ENCODE results near the gene RPS23.

RPS23 gene

DNA sequence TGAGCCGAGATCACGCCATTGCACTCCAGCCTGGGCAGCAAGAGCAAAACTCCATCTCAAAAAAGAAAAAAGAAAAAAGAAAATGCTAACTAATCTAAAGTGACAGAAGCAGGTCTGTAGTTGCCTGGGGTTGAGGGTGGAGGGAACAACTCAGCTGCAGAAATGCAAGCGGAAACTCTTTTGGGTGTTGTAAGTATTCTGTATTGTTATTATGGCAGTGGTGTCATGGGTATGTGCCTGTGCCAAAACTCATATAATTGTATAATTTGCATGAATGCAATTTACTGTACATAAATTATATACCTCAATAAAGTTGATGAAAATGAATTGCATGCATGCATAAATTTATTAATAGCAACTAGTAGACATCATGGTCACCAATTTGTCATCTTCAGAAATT lies 23.0 kb upstream of the RPS23 start:
- DNase-seq (ENCODE audit: low spot score), result no peak
- Histone ChIP-seq H3K27ac (no peak overlapping the region), H3K4me3 (no peak overlapping the region)
- TF ChIP-seq, protein P1, sequence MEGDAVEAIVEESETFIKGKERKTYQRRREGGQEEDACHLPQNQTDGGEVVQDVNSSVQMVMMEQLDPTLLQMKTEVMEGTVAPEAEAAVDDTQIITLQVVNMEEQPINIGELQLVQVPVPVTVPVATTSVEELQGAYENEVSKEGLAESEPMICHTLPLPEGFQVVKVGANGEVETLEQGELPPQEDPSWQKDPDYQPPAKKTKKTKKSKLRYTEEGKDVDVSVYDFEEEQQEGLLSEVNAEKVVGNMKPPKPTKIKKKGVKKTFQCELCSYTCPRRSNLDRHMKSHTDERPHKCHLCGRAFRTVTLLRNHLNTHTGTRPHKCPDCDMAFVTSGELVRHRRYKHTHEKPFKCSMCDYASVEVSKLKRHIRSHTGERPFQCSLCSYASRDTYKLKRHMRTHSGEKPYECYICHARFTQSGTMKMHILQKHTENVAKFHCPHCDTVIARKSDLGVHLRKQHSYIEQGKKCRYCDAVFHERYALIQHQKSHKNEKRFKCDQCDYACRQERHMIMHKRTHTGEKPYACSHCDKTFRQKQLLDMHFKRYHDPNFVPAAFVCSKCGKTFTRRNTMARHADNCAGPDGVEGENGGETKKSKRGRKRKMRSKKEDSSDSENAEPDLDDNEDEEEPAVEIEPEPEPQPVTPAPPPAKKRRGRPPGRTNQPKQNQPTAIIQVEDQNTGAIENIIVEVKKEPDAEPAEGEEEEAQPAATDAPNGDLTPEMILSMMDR (IDR thresholded peaks at IDR 0.05), result no peak

- no peak for DNase-seq (ENCODE audit: low spot score)
- TF ChIP-seq, protein P1 (IDR thresholded peaks at IDR 0.05), result no peak
- Histone ChIP-seq H3K27ac (no peak overlapping the region), H3K4me3 (no peak overlapping the region)
Measured at GRCh38 chr5:82298668-82299067, 20.5 kb upstream of the RPS23 start.

- Histone ChIP-seq H3K27ac (no peak overlapping the region), H3K4me3 (no peak overlapping the region)
- no peak for DNase-seq (ENCODE audit: low spot score)
- TF ChIP-seq, protein P1 (IDR thresholded peaks at IDR 0.05), result no peak
Measured at GRCh38 chr5:82297711-82298110, 19.6 kb upstream of the RPS23 start.

DNA sequence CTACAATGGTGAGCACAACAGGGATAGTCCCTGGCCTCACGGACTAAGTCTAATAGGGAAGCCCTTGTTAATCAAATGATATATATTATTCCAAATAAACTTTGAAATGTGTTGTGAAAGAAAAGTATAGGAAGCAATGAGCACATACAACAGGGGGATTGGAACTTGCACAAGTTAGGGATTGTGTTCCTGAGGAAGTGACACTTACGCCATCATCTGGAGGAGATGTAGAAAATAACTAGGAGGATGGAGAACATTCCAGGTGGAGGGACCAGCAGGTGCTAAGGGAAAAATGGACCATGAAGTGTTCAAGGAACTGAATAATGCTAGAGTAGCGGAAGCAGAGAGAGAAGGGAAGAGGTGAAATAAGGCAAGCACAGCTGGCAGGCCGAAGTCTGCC lies 18.8 kb upstream of the RPS23 start:
- Histone ChIP-seq H3K4me3 (no peak overlapping the region), H3K27ac (no peak overlapping the region)
- TF ChIP-seq, protein P1 (IDR thresholded peaks at IDR 0.05), result no peak
- DNase-seq (ENCODE audit: low spot score), result no peak

DNA sequence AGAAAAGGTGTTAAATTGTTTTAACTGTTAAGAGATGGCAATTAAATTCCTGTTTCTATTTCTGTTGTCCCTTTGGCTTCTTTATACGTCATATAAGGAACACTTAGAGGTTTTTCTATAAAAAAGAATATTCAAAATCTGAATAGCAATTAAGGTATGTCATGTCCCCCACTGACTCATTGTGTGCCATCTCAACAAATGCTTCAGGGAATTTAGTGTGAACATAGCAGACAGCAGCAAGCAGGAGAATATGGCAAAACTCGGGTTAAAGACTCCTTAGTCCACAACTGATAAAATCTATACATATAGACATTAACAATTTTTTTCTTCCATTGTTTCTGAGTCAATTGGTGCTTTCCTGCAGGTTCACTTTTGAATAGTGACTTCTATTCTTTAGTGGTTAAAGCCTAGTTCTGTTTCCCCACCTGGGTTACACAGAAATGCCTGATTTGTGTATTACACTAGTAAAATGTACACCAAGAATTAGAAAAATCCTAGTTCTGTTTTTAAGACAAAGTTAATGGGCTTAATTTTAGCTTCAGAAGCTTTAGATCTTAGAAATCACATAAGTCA lies 17.9 kb upstream of the RPS23 start:
- DNase-seq (ENCODE audit: low spot score), result no peak
- H3K4me3 ChIP-seq, result no peak overlapping the region
- H3K27ac ChIP-seq, result no peak overlapping the region
- TF ChIP-seq, protein P1 (IDR thresholded peaks at IDR 0.05), result no peak

GRCh38 chr5:82295144-82295543 lies 17.0 kb upstream of the RPS23 start:
- Histone ChIP-seq H3K27ac (no peak overlapping the region), H3K4me3 (no peak overlapping the region)
- TF ChIP-seq, protein P1 (IDR thresholded peaks at IDR 0.05), result no peak
- DNase-seq (ENCODE audit: low spot score), result no peak

DNA sequence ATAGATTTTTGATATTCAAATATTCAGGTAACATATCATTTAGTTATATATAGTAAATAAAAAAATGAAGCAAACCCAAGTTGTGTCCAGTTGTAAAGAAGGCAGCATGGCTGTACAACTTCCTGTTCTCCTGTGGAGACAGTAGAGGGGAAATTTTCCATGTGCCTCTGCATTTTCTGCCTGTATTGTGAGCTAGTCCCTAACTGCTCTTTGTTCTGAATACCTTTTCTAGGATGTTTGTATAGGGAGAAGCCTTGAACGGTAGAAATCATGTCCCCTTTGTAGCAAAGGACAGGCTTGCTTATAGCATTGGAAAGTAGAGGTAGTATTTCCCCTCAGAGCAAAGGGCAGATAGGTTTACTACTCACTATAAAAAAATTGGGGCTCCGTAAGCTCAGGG lies 13.3 kb upstream of the RPS23 start:
- TF ChIP-seq, protein P1 (IDR thresholded peaks at IDR 0.05), result no peak
- DNase-seq (ENCODE audit: low spot score), result no peak
- Histone ChIP-seq H3K4me3 (no peak overlapping the region), H3K27ac (no peak overlapping the region)

Measured in coronary artery (tissue), 2 donors.